Stimulated activated CD8-positive, alpha-beta memory T cell treated with anti-CD3 and anti-CD28 coated beads, Interleukin-15, amount 100 ng/mL, for 4 hours (primary cell): ENCODE results near the gene ZNF3.
A peak's percentile ranks its signal among the peaks of the same experiment; 100 is the strongest.
"Not testable (repeated sequence)": the region's sequence is repeated elsewhere in the genome, so short reads cannot be mapped to it uniquely, and the experiment has no call there.

ENCODE experiments used
- DNase-seq, 2 donors: peaks; one replicate each; pipeline ENCODE4 v3.0.0-alpha.2; 2020; ENCODE audit warnings: low read depth in 2 of 2

The ZNF3 gene

DNA sequence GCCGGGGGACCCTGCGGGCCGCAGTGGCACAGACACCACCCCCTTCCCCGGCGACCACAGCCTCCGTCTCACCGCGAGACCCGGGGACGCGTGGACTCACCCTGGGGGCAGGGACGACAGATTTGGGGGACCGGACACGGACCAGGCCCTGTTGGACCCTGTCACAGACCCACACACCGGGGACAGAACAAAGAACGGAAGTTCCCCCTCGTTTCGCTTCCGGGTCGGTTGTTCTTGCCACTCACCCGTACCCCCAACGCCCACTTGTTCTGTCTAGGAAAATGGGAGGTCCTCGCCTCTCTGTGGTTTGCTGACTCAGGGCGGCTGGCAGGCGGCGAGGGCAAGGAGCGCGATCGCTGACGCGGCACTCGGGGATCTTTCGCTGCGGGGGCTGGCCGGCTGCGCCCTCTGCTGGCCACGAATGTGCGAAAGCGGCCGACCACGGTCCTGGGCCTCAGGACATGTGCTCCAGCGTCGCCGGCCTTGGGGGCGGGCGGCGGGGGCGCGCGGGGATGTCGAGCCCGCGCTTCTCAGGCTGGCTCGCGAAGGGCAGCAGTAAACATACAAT lies at the start of gene ZNF3:
ZNF3 (minus strand) TSS at position 189 of the 568 bp plus-strand sequence. CDS start 4,366 bp downstream, outside the sequence.
- DNase-seq: peak; percentile 97 to 98

DNA sequence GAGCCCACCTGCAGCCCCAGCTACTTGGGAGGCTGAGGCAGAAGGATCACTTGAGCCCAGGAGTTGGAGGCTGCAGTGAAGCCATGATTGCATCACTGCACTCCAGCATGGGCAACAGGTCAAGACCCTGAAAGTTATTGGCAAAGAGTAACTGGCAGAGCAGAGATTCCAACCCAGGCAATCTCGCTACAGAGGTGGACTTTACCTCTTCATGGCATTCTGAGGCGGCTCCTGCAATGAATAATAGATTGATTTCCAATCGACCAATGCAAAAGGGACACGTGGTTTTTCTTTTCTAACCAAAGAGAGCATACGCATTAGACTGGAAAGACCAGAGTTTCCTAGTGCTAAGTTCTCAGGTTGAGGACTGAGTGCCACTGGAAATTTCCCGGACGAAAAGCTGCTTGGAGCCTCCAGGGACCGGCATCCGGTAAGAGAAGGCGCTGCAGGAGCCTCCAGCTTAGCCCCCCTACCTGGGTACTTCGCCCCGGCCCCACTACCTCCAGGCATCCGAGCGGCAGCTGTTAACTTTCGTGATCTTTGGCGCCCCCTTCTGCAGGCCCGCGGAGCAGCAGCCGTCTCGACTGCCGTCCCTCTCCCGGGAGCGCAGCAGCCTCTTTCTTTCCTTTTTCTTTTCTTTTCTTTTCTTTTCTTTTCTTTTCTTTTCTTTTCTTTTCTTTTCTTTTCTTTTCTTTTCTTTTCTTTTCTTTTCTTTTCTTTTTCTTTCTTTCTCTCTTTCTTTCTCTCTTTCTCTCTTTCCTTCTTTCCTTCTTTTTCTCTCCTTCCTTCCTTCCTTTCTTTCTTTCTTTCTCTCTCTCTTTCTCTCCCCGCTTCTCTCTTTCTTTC lies 49.3 kb upstream of the ZNF3 start:
- DNase-seq: peak; percentile 48 to 55

DNA sequence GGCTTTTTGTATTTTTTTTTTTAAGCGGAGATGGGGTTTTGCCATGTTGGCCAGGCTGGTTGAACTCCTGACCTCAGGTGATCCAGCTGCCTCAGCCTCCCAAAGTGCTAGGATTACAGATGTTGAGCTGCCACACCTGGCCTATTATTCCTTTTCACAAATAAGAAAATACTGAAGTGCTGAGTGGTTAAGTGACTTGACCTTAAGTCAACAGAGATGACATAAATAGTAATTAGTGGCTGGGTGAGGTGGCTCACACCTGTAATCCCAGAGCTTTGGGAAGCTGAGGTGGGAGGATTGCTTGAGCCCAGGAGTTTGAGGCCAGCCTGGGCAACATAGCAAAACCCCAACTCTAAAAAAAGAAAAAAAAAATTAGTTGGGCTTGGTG lies 48.7 kb upstream of the ZNF3 start:
- not testable (repeated sequence) for DNase-seq

DNA sequence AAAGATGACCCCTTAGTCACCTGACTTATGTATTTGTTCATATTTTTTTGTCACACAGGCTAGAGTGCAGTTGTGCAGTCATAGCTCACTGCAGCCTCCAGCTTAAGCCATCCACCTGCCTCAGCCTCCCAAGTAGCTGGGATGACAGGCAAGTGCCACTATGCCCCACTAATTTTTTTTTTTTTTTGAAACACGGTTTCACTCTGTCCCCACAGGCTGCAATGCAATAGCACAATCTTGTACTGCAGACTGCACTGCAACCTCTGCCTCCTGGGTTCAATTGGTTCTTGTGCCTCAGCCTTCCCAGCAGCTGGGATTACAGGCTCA lies 47.1 kb upstream of the ZNF3 start:
- DNase-seq: no peak

DNA sequence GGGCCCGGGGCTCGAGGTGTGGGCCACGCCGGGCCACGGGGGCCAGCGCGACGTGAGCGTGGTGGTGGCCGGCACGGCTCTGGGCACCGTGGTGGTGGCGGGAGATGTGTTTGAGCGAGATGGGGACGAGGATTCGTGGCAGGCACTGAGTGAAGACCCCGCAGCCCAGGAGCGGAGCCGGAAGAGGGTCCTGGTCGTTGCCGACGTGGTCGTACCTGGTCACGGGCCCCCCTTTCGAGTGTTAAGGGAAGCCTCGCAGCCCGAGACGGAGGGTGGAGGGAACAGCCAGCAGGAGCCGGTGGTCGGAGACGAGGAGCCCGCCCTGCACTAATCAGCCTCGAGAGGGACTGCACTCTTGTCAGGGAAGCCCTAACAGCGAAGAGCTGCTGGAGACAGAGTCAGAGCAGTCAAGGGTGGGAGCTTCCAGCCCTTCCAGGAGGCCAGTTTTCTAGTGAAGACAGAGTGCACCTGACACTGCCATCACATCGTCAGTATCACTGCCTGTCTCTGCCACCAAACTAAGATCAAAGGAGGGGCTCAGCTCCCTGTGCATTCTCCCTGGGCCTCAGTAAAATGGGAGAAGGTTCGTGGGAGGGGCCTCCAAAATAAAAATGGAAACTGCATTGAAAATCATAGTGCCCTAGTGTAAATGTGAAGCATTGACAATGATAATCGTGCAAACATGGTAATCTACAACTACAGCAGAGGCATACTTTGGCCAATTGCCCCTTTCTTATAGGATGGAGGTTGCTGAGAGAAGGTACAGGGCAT lies 46.5 kb upstream of the ZNF3 start:
- DNase-seq: no peak

DNA sequence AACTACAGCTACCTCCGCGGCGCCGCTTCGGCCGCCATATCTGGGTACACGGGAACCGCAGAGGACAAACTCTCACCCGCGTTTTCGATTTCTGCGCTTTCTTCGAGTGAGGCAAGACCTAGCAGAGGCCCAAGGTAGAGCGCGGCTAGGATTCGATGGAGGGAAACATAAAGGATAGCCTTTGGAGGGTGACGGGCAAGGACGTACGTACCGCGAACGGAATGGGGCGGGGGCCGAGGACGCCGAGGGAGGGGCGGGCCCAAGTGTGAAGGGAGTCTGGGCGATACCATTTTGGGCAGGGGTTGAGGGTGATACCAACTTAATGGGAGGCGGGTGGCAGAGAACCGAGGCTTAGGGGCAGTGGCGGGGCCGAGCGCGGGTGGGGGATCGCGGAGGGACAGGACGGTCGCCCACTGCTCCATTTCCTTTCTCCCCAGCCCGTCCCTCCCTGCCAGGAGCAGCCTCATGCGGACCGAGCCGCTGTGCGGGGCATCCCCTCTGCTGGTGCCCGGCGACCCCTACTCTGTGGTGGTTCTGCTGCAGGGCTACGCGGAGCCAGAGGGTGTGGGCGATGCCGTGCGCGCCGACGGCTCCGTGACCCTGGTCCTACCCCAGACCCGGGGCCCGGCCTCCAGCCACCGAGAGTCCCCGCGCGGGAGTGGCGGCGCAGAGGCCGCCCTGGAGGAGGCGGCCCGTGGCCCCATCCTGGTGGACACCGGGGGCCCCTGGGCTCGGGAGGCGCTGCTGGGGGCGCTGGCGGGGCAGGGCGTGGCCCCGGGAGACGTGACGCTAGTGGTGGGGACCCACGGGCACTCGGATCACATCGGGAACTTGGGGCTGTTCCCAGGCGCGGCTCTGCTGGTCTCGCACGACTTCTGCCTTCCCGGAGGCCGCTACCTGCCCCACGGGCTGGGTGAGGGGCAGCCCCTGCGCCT lies 45.7 kb upstream of the ZNF3 start, which contains the start of gene MBLAC1:
MBLAC1 (plus strand) TSS at position 37 of the 935 bp plus-strand sequence; CDS start at position 466, 429 bp downstream.
- DNase-seq: peak; percentile 79 to 80

DNA sequence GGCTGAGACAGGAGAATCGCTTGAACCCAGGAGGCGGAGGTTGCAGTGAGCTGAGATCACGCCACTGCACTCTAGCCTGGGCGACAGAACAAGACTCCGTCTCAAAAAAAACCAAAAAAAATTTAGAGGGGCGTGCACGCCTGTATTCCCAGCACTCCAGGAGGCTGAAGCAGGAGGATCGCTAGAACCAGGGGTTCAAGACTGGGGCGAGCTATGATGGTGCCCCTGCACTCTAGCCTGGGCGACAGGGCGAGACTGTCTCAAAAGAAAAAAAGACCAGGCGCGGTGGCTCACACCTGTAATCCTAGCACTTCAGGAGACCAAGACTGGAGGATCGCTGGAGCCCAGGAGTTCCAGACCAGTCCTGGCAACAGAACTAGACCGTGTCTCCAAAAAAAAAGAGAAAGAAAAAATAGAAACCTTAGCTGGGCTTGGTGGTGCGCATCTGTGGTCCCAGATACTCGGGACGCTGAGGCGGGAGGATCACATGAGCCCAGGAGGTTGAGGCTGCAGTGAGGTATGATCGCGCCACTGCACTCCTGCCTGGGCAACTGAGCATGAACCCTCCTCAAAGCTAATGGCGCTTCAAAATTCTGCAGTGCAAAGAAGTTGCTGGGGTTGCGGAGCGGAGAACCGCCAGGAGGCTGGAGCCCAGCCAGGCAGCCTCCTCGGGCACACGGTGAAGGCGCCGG lies 44.9 kb upstream of the ZNF3 start:
- DNase-seq: no peak

DNA sequence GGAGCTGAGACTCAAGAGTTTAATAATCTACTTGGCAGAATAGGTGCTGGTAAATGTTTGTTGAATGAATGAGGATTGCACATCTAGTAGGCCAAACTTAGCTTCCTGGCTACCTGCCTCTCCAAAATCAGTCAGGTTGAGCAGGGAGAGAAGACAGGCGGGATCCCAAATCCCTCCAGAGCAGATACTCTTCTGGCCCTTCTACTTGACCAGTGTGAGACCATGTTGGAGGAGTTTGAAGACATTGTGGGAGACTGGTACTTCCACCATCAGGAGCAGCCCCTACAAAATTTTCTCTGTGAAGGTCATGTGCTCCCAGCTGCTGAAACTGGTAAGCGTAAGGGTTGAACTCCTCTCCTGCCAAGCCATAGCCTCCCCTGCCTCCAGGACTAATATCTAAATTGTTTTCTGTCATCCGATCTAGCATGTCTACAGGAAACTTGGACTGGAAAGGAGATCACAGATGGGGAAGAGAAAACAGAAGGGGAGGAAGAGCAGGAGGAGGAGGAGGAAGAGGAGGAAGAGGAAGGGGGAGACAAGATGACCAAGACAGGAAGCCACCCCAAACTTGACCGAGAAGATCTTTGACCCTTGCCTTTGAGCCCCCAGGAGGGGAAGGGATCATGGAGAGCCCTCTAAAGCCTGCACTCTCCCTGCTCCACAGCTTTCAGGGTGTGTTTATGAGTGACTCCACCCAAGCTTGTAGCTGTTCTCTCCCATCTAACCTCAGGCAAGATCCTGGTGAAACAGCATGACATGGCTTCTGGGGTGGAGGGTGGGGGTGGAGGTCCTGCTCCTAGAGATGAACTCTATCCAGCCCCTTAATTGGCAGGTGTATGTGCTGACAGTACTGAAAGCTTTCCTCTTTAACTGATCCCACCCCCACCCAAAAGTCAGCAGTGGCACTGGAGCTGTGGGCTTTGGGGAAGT lies 43.0 kb upstream of the ZNF3 start:
- no peak for DNase-seq

DNA sequence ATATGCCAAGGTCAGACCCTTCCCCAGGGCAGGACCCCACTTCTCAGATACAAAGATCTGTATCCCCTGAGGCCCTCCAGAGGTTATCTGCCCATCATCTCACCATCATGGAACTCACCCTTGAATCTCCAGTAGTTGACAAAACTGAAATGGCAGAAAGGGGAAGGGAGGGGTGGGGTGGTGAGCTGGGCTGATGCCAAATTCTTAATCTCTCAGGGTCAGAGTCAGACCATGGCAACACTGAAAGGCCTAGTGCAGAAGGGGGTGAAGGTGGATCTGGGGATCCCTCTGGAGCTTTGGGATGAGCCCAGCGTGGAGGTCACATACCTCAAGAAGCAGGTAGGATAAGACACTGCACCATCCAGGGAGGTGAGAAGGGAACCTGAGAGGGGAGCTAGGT lies 41.0 kb upstream of the ZNF3 start:
- no peak for DNase-seq

DNA sequence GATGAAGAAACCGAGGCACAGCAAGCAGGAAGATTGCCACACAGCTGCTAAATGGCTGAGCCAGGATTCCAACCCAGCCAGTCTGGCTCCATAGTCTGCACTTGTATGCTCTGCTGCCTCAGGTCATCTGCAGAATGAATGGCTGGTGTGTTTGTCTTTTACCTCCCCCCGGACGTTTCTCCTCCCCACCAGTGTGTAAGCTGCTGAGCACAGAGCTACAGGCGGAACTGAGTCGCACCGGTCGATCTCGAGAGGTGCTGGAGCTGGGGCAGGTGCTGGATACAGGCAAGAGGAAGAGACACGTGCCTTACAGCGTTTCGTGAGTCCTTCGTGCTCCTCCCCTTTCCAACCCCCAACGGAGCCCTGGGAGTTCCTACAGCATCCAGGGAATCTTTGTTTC lies 40.5 kb upstream of the ZNF3 start:
- no peak for DNase-seq

DNA sequence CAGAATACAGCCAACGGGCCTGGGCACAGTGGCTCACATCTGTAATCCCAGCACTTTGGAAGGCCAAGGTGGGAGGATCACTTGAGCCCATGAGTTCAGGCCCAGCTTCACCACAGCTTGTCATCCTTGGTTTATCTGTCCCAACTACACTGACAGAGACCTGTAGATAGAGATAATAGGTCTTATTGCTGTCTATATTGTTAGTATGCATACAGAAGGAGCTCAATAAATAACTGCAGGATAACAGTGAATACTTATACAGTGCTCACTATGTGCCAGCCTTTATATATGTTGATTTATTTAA lies 39.2 kb upstream of the ZNF3 start:
- no peak for DNase-seq

DNA sequence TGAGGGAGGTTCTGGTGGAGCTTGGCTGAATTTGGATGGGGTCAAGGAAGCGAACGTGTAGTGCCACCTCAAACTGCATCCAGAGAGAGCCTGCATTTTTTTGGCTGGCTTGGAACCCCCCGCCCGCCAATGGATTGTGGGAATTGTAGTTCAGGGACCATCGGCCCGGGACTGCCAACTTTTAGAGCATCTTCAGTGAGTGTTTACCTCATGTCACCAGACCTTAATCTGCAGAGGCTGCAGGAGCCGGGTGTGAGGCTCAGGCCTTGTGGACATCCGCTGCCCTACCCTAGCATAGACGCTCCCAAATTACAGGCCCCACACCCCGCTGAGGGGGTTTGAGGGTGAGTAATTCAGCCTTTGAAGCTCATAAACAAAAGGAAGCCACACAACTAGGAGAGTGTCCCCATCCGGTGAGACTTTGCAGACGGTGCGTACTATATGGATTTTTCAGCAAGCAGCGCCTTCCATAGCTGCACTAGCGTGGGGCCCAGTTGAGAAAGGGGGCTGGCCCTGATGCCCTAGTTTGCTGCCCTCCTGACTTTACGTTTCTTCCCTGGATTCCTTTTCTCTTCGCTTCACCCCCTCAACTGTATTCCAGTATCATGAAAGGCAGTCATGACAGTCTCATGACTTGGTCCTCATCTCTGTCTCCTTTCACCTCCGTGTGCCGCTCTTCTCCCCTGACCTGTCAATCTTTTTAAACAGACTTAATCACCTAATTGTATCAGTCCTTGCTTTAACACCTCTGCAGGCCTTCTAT lies 38.6 kb upstream of the ZNF3 start:
- DNase-seq: peak in 1 of 2 donors; percentile 32

DNA sequence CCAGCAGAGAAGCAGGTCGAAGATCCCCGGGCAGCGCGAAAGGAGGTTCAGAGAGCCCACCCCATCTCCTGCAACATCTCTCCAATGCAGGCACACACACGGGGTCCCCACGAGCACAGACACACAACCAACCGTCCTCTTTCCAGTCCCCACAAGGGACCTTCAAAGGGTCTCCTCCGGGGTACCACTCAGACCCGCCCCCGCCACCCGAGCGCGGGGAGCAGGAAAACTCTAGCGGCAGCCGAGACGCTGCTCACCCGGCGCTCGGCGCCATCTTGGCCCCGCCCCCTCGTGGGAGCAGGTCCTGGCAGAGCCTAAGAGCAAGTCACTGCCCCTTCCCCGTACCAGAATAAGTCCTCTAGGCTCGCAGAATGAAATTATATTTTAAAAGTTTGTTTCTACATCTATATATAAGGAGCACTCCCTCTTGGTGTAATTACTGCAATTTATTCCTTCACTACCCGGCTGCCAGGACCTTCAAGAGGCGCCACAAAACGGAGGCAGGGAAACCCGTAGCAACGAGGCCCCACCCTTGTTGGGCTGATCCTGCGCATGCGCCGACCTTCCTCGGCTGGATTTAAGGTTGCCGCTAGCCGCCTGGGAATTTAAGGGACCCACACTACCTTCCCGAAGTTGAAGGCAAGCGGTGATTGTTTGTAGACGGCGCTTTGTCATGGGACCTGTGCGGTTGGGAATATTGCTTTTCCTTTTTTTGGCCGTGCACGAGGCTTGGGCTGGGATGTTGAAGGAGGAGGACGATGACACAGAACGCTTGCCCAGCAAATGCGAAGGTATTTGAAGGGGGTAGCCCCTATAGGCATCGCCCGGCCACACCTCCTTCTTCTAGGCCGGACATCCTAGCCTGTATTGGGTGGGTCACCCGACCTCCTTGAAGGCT lies 37.8 kb upstream of the ZNF3 start, which contains the start of the genes CNPY4 and TAF6:
CNPY4 (plus strand) TSS at position 563 of the 898 bp plus-strand sequence; CDS start at position 674, 111 bp downstream.
TAF6 (minus strand) TSS at position 287 of the 898 bp plus-strand sequence. CDS start 5,149 bp downstream, outside the sequence.
- peak; percentile 82 to 92 for DNase-seq

DNA sequence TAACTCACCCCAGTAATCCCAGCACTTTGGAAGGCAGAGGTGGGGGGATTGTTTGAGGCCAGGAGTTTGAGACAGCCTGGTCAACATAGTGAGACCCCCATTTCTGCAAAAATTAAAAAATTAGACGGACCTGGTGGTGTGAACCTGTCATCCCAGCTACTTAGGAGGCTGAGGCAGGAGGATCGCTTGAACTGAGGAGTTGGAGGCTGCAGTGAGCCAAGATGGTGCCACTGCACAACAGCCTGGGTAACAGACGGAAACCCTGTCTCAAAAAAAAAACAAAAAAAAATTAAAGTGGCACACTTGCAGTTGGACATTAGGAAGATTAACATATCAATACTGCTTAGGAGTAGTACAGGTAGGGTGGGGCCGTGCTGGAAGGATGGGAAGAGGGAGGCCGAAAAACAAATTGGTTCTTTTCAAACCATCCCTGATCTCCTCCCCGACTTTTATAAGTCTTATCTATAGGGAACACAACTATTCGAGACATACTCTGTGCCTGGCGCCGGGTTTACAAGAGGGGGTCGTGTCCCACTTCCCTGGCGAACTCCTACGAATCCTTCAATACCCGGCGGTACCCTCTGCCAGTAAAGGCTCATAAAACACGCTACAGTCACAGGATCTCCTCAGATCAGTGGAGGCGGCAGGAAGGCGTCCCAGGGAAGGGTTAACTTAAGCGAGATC lies 37.0 kb upstream of the ZNF3 start:
- DNase-seq: no peak

DNA sequence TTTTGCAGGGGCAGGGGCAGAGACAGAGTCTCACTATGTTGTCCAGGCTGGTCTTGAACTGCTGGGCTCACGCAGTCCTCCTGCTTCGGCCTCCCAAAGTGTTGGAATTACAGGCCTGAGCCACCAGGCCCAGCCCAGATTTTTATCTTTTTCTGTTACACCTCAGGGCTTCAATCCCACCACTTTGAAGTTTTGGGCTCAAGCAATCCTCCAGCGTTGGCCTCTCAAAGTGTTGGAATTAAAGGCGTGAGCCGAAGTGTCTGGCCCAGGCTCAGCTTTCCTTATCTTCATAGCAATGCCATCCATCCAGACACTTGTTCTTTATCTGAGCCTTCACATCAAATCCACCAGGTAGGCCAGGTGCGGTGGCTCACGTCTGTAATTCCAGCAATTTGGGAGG lies 33.5 kb upstream of the ZNF3 start:
- no peak for DNase-seq

DNA sequence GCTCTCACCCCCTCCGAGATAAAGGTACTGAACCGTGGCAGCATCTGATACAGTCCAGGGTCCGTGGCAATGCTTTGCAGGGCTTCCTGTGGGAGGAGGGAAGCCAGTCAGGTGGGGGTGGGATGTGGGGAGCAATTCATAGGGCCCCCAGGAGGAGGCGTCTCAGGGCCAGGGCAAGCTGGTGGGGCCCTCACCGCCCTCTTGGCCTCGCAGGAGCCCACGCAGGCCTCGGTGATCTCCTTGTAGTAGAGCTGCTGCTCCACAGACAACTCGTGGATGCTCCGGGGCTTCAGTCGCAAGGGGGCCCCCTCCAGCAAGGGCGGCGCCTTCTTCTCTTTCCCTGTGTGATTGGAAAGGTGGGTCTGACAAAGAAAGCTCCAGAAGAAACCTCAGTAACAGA lies 30.4 kb upstream of the ZNF3 start:
- no peak for DNase-seq

DNA sequence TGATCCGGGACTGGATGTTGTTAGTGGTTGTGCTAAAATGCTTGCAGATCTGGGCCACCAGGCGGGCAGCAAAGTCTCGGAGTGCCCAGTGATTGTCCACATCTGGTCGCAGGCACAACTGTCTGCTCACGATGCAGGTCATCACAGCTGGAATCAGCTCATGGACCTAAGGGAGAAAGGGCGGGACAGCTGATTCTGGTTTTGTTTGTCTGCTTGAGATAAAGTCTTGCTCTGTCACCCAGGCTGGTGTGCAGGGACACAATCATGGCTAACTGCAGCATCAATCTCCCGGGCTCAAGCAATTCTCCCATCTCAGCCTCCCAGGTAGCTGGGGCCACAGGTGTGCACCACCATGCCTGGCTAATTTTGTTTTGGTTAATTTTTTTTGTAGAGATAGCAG lies 29.6 kb upstream of the ZNF3 start:
- no peak for DNase-seq
